GM19238 (cell line): ENCODE results near the gene ADCK1.
"Not testable (repeated sequence)": the region's sequence is repeated elsewhere in the genome, so short reads cannot be mapped to it uniquely, and the experiment has no call there.

ENCODE experiments used
- DNase-seq: peaks from one replicate; pipeline ENCODE4 v3.0.0; 2011; ENCODE audit warnings: low spot score; ENCODE audit not compliant: insufficient read length

ADCK1 gene

DNA sequence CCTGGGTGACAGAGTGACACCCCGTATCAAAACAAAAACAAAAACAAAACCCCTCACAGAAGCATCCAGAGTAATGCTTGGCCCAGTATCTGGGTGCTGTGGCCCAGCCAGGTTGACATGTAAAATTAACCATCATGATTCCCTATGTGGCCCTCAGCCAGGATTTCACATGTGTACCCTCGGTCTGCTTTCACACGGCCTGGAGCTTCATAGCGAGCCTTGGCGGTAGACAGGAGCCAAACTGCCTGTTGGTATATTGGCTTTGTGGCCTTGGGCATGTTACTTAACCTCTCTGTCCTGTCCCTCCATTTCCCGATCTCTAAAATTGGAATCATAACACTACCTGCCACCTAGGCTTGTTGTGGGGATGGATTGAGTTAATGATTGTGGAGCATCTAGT is 65.5 kb downstream of the ADCK1 start:
- DNase-seq, result no peak

DNA sequence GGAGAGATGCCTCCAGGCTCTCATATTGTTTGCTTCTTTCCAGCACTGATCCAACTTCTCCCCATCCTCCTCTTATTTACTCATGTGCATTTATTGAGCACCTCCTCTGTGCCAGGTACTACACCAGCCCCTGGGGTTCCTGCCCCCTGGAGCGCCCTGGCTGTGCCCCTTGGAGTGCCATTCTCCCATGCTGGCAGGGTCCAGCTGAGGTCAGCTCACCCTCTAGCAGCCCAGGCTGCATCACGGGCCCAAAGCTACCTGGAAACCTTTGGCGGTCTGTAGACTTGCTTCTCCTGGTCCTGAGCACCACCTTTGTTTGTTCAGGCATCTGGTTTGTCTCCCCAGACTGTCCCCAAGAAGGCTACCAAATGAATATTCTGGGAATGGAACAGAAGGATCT is 67.0 kb downstream of the ADCK1 start:
- no peak for DNase-seq

DNA sequence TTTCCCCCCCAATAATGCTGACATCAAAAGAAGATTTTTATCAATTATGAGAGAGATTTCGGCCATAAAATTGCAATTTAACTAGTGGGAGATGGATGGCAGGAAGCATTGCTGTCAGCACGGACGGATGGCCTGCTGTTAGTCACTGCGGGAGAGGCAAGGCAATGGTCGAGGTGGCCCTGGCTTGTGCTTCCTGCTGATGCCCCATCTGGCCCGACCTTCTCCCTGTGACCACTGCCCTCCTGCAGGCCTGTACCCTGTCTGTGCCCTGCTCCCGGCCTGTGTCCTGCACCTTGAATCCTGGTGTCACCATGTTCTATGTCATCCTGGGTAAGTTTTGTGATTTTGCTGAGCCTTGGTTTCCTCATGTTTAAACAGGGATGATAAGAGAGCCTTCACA is 67.6 kb downstream of the ADCK1 start:
- DNase-seq, result no peak

DNA sequence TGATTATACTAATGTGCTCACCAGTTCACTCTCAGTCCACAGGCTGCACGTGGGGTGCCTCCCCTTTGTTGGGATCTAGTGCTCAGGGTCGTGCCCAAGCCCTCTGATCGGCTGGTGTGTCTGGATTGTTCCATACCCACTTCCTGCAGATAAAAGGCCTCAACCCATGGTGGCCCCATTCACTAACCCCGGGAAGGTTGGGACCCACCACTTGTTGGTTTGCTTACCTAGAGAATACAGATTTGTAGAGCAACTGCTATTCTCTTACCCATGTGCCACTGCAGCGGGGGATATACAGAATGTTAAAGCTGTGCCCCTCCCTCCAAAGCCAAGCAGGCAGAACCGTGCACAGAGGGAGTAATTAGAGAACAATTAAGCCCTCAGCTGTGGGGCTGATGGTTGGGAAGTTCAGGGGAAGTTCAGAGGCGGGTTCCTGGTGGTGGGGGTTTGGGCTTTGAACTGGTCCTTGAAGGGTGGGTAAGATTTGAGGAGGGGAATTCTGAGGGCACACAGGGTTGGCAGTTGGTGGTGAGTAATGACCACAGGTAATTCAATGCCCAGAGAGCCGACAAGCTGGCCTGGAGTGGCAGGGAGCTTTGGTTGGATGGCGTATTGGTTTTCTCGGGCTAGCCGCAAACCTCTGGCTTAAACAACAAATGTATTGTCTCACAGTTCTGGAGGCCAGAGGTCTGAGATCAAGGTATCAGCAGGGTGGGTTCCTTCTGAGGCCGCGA is 68.8 kb downstream of the ADCK1 start:
- DNase-seq, result no peak

DNA sequence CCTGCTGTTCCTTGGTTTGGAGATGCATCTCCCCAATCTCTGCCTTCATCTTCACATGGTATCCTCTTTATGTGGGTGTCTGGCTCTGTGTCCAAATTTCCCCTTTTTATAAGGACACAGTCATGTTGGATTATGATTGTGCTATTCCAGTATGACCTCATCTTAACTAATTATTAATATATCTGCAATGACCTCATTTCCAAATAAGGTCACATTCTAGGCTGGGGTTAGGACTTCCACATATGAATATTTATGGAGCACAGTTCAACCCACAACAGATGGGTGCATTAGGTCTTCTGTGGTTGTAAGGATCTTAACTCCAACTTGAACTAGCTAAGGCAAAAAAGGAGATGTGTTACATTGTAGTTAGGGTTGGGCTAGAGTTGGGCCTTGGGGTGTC is 69.4 kb downstream of the ADCK1 start:
- DNase-seq, result no peak

DNA sequence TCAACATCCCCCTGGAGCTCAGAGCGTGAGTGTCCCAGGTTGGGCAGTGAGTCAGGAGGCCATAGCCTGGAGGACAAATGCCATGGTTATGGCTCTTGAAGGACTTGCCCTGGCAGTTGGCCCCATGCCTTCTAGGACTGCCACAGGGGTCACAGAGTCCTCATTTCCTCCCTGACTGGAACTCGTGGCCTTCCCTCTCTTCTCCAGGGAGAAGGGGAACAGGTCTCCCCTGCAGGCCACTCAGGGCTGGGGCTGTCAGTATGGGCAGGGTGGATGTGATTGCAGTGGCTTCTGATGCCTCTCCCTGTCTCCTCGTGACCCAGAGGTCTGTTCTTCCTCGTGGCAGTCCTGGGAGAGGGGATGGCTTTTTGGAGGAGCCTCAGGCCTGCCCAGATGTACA is 70.7 kb downstream of the ADCK1 start:
- no peak for DNase-seq

DNA sequence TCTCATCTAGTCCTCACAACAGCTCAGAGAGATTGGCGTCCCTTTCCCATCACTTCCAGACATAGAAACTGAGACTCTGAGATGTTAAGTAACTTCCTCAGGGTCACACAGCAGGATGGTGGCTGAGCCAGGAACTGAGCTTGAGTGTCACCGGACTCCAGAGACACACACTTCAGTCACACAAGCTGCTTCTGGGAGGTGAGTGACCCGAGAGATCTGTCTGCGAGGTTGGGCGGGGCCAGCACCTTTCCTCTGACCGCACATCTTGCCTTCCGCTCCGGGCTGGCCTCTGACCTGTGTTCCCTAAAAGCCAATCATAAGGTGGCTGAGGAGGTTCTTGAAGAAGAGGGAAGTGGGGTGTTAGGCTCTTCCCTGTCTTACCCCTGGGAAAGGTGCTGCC is 72.2 kb downstream of the ADCK1 start:
- DNase-seq, result no peak

DNA sequence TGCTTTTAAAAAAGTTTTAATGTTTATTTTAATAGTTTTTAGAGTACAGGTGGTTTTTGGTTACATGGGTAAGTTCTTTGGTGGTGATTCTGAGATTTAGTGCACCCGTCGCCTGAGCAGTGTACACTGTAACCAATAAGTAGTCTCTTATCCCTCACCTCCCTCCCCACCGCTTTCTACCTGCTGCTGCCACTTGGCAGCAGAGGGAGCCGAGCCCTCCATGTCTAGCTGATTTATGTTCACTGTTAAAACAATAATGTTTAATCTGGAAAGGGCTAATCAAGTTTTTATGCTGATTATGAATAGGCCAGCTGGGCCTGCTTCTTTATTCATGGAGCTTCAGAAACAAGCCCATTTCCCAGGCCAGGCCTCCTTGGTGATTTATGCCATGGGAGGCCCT is 73.1 kb downstream of the ADCK1 start:
- no peak for DNase-seq

DNA sequence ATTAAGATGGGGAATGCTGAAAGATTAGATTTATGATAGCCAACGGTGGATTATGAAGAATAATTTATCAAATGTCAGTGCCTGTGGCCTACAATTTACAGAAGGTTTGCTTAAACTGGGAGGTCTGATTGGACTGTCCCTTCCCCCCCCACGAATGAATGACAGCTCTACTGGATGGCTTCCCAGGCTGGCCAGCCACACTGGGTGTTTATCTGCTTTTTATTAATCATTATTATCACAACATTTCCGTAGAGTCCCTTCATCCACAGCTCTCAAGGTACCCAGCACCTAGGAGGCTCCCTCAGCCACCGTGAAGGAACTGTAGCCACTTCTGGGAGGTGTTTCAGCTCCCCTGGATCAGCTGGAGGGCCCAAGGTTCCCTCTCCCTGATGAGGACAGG is 78.9 kb downstream of the ADCK1 start:
- no peak for DNase-seq

DNA sequence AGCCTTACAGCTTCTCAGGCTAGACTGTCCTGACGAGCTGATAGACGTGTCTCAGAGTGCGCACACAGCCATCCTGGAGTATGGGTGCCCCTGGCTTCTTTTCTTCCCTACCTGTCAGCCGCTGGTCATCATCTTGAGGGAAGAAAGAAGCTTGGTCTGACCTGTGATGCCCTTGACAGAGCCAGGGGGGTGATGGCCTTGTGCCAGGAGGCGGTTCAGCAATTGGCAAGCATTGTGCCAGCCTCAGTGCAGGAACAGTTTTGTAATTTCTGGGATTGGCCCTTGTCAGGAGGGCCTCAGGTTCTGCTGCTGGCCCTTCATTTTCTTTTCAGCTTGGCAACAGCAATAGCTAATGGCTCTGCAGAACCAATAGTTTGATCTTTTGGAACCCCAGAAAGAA is 80.1 kb downstream of the ADCK1 start:
- no peak for DNase-seq

DNA sequence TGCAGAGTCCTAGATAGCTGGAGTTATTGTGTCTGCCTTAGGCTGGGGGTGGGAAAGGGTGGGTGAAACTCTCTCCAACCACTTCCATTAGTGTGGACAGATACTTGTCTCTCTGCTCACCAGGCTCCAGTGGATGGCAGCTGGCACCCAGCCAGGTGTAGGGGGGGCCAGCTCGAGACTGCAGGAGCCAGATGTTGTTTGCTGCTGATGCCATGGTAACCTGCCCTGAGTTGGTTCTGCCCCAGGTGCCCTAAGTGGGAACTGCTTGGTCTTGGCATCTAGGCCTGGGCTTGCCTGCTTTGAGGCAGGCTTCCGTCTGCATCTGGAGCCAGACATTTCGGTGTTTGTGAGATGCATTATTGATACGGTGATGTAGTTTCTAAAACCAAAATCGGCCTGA is 82.2 kb downstream of the ADCK1 start:
- no peak for DNase-seq

DNA sequence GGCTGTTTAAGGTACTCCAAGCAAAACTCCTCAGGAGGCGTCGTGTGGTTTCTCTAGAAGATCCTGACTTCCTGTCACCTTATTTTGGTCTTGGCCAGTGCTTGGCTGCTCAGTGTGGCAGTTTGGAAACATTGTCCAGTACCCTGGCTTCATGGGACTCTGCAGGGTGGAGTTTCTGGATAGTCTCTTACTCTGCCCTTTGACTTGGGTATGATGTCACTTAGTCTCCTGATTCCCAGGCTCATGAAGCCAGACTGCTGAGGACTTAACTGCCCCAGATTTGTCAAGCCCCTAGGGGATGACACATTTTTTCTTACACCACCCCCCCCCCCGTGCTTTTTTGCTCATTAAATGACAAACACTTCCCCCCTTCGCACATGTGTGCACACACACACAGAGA is 82.7 kb downstream of the ADCK1 start:
- no peak for DNase-seq

DNA sequence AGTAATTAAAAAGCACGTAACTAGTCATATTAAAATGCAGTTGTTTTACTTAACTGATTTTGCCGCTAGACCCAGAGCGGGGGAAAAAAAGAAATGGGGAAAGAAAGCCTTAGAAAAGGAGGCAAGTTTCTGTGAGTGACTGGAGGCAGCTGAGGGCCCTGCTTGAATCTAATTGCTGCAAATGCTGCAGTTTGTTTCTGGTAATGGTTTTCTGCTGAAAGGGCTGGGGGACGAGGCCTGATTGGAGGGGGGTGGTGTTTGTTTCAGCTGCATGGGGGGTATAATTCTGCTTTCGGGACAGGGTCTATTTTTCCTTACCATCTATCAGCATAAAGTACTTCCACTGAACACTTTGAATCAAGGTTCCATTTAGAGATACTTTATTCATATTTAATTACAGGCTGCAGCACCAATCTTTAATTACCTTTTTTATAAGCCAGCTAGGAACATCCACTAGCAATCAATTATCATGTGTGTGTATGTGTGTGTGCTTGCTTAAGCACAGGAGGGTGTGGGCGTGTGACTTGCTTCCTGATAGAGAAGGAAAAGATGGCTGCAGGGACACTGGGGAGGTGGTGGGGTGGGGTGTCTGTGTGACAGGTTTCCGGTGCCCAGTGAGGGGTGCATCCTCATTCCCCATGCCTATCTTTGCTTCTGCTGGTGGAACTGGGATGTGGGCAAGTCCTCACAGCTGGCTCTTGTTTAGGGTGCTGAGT is 83.4 kb downstream of the ADCK1 start:
- DNase-seq, result no peak

DNA sequence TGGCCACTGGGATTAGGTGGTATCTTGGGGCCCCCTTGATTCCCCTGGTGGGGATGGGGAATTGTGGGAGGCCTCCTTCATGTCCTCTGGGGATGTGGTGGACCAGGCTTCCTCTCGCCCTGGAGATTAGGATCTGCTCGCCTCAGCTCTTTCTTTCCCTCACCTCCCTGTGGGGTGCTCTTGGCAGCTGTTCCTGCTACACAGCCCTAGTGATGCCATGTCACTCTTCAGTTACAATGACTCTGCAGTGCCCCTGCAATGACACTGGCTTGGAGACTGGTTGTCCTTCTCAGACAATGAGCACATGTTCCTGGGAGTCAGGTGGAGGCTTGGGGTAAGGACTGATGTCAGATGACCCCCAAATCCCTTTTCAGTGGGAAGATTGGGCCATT is 83.9 kb downstream of the ADCK1 start:
- no peak for DNase-seq

DNA sequence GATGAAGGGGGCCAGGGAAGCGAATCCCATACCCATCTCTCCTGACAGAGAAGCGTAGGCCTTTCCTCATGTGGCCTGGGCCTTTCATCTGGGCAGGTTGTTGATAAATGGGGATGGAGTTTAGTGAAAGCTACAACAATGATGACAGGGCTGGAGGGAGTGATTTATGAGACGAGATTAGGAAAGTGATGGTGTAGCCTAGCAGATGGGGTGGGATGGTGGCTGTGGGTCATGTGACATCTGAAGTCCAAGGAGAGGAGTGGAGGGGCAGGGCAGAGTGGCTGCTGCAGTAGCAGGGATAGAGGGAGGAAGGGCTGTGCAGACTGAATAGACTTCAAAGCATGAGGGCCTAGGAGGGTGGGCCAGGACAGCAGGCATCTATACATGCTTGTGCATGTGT is 85.5 kb downstream of the ADCK1 start:
- no peak for DNase-seq

DNA sequence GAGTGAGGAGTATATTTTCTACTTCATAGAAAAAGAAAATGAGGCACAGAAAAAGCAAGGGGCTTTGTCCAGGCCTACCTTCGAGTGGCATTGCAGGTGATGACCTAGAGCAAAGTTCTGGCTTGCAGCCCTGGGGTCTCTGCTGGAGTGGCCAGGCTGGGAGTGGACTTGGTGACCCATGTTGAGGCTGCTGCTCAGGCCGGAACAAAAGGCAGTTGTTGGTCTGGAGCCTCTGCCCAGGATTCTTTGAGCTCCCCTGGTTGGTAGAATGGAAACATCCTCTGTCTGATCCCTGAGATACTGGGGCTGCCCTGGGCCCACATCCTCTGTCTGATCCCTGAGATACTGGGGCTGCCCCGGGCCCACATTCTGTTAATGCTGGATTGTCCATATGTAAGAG is 86.1 kb downstream of the ADCK1 start:
- DNase-seq, result no peak

DNA sequence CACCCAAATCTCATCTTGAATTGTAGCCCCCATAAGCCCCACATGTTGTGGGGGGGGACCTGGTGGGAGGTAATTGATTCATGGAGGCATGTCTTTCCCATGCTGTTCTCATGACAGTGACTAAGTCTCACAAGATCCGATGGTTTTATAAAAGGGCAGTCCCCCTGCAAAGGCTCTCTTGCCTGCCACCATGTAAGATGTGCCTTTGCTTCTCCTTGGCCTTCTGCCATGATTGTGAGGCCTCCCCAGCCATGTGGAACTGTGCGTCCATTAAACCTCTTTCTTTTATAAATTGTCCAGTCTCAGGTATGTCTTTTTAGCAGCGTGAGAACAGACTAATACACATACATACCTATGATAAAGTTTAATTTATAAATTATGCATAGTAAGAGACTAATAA is 89.0 kb downstream of the ADCK1 start:
- DNase-seq, result not testable (repeated sequence)

DNA sequence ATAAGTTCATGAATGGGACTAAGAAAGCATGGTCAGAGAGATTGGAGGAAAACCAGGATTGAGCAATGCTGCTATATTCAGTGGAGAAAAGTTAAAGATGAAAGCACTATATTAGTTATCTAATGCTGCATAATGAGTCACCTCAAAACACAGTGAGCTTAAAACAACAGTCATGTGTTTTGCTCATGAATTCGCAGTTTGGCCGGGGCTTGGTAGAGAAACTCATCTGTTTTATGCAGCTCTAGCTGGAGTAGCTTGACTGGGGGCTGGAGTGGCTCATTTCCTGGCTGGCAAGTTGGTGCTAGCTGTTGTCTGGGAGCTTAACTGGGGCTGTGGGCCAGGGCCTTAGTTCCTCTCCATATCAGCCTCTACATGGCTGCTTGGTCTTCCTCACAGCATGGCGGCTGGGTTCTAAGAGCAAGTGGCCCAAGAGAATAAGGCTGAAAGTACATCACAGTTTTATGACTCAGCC is 90.1 kb downstream of the ADCK1 start:
- DNase-seq, result no peak

DNA sequence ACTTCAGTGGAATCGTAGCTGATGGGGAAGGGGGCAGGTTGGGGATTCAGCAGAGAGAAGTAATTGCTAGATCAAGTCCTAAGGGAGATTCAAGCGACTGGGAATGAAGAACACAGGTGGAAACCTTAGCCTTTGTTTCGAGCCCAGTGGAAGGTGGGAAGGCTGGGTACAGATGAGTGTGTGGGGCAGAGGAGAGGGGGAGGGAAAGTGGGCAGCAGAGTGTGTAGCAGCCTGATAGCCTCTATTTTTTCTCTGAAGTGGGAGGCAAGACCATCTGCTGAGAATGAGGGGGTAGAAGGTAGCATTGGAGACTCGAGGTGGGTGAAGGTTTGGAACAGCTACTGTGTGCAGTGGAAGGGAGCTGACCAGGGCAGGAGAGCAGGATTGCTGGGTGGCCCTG is 91.0 kb downstream of the ADCK1 start:
- DNase-seq, result no peak

DNA sequence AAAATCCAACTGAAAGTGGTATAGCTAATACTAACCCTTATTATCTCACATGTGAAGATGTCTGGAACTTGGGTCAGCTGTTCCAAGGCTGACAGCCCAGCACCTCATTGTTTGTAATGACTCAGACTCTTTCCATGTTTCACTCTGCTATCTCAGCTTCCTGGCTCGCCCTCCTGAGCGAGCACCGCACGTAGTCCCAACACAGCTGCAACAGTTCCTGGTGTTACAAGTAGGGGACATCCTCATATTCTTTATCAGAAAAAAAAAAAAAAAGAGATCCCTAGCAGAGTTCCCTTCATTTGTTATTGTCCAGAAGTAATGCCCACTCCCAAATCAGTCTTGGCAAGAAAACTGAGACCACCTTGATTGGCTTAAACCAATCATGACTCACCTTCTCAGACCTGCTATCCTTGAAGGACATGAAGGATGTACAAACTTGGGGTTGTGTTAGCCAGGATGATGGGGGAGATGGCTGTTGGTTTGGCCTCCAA is 92.5 kb downstream of the ADCK1 start:
- DNase-seq, result no peak

DNA sequence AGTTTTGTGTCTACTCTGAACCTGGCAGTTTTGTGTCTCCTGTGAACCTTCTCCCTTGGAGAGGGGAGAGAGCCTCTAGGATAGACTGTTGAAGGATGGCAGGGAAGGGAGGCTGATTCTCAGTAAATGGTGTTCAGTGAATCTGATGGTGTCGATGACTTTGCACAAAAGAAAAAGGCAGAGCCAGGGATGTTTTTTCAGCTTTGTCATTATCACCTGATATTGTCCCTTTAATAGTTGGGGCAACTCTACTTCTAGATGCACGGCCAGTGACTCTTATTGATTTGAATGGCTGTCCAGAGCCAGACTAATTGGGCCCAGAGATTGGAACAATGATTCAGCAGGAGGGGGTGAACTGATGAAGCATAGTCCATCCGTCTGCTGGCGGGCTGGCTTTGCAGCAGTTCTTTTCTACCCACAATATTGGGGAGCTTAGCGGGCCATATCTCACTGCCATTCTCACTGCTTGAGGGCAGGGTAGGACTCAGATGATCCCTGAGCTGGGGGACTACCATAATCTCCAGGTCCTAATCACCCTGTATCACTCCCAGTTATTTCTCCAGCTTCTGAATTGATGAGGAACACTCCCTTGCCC is 93.1 kb downstream of the ADCK1 start:
- DNase-seq, result no peak

DNA sequence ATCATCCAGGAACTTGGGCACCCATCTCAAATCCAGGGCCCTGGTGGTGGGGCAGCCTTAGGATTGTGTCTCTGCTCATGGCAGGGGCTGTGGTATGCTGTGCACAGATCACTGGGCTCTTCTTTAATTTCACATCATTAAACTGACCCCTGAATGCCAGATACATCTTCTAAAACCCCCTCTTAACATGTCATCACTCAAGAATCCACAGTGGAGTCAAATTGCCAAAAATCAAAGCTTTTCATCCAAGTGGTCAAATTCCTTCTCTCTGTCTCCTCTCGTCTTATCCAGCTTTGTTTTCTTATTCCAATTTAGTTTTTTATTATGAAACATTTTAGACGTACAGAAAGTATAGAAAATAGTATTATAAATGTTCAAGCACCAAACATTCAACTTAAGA is 97.5 kb downstream of the ADCK1 start:
- DNase-seq, result no peak

DNA sequence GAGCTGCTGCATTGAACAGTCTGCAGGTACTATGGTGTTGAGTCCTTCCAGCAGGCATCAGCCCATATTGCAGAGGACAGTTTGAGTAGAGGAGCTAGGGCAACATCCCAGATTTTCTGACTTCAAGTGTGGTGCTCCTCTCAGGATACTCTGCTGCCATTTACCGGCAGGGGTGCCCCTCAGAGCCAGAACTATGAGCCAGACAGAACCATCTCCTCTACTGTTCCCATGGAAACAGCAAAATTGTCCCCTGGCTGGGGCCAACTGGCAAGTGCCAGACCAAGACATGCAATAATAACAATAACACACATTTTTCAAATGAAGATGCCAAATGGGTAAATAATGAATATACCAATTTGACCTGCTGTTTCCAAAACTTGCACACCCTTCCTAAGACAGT is 102.9 kb downstream of the ADCK1 start:
- no peak for DNase-seq
